HepG2 (cell line): ENCODE data around the gene ZBTB43. TPM values are rescaled to one million over a fixed set of nuclear protein-coding genes. Genes with fewer than 3 reads are reported as not detected.

Experiments used
- ARHGAP35 ChIP-seq: sonication (generic); formaldehyde crosslinking; IDR thresholded peaks from 2 replicates; pipeline ENCODE4 v1.9.0; 2022; ENCODE audit warnings: mild to moderate bottlenecking, inconsistent platforms, moderate library complexity, missing genetic modification reagents, borderline replicate concordance
- CCDC6 ChIP-seq: sonication (generic); formaldehyde crosslinking; IDR thresholded peaks from 2 replicates; pipeline ENCODE4 v1.8.1; 2022; ENCODE audit warnings: mild to moderate bottlenecking, missing genetic modification reagents, moderate library complexity
- ELK4 ChIP-seq: sonication (generic); formaldehyde crosslinking; IDR thresholded peaks from 2 replicates; pipeline ENCODE4 v1.9.0; 2021; ENCODE audit warnings: missing genetic modification reagents, borderline replicate concordance
- ETV6 ChIP-seq: sonication (generic); formaldehyde crosslinking; conservative IDR thresholded peaks from 2 replicates; pipeline ENCODE4 v1.4.0; 2020; ENCODE audit warnings: missing genetic modification reagents
- JUND ChIP-seq: sonication (generic); formaldehyde crosslinking; IDR thresholded peaks from 2 replicates; pipeline ENCODE4 v1.8.0; 2022; ENCODE audit warnings: mild to moderate bottlenecking, missing genetic modification reagents
- KLF9 ChIP-seq: IDR thresholded peaks from 2 replicates; pipeline ENCODE4 v1.6.1; 2016; ENCODE audit warnings: low read depth
- MAZ ChIP-seq, 2 experiments: sonication (generic) in 1 of 2; formaldehyde crosslinking in 1 of 2; IDR thresholded peaks; 2 replicates each; pipeline versions ENCODE4 v1.5.0 to v1.6.1; 2012 to 2020; ENCODE audit warnings: low read depth in 2 of 2, mild to moderate bottlenecking in 2 of 2, borderline replicate concordance in 1 of 2, improper control_type of control experiment in 1 of 2, low read length in 1 of 2, missing genetic modification reagents in 1 of 2, moderate library complexity in 1 of 2
- MTERF4 ChIP-seq: sonication (generic); formaldehyde crosslinking; IDR thresholded peaks from 2 replicates; pipeline ENCODE4 v1.8.0; 2023; ENCODE audit warnings: mild to moderate bottlenecking, missing genetic modification reagents
- NFE2 ChIP-seq: sonication (generic); formaldehyde crosslinking; IDR thresholded peaks from 2 replicates; pipeline ENCODE4 v1.4.0; 2020; ENCODE audit warnings: missing genetic modification reagents
- NFKBIZ ChIP-seq: IDR thresholded peaks from 2 replicates; pipeline ENCODE4 v1.6.1; 2018; ENCODE audit warnings: missing genetic modification reagents, missing compliant biosample characterization
- PAX8 ChIP-seq: sonication (generic); formaldehyde crosslinking; IDR thresholded peaks from 2 replicates; pipeline ENCODE4 v1.8.0; 2022; ENCODE audit warnings: mild to moderate bottlenecking, missing genetic modification reagents, borderline replicate concordance
- RXRB ChIP-seq: IDR thresholded peaks from 2 replicates; pipeline ENCODE4 v1.6.1; 2016; ENCODE audit warnings: borderline replicate concordance, missing genetic modification reagents, missing compliant biosample characterization
- SETDB1 ChIP-seq: sonication (generic); formaldehyde crosslinking; IDR thresholded peaks from 2 replicates; pipeline ENCODE4 v1.5.1; 2020; ENCODE audit warnings: missing genetic modification reagents, mild to moderate bottlenecking, borderline replicate concordance
- ZC3H13 ChIP-seq: sonication (generic); formaldehyde crosslinking; IDR thresholded peaks from 2 replicates; pipeline ENCODE4 v1.8.1; 2023; ENCODE audit warnings: mild to moderate bottlenecking, missing genetic modification reagents, moderate library complexity
- ZMAT3 ChIP-seq: sonication (generic); formaldehyde crosslinking; conservative IDR thresholded peaks from 2 replicates; pipeline ENCODE4 v1.7.0; 2021; ENCODE audit warnings: missing genetic modification reagents
- ZNF343 ChIP-seq: sonication (generic); formaldehyde crosslinking; IDR thresholded peaks from 2 replicates; pipeline ENCODE4 v1.4.0; 2020; ENCODE audit warnings: mild to moderate bottlenecking, missing genetic modification reagents
- ZNF510 ChIP-seq: sonication (generic); formaldehyde crosslinking; IDR thresholded peaks from 2 replicates; pipeline ENCODE4 v1.4.0; 2020; ENCODE audit warnings: low read depth, mild to moderate bottlenecking, missing genetic modification reagents
- ZNF563 ChIP-seq: sonication (generic); formaldehyde crosslinking; IDR thresholded peaks from 2 replicates; pipeline ENCODE4 v1.8.0; 2022; ENCODE audit warnings: mild to moderate bottlenecking, moderate library complexity, missing genetic modification reagents
- polyA plus RNA-seq, 8 experiments: library from polyadenylated mRNA; depleted of rRNA in 3 of 8; stranded (reverse) in 7 of 8; unstranded in 1 of 8; fragments of >200 nt; fragmentation: Illumina TruSeq in 4 of 8; extraction: Trizol in 4 of 8; gene quantifications; 2 replicates each; pipeline versions ENCODE4 v1.2.1 to v1.2.3, GENCODE V29; 2011 to 2016; ENCODE audit warnings: low read depth in 4 of 8, missing spikeins in 1 of 8, mixed read lengths in 1 of 8; ENCODE audit not compliant: insufficient read depth in 1 of 8
- total RNA-seq, 5 experiments: library from RNA; depleted of rRNA; stranded (reverse); fragments of >200 nt; fragmentation: Illumina TruSeq; extraction: Trizol; gene quantifications; 2 replicates each; pipeline ENCODE4 v1.2.3, GENCODE V29; 2016; ENCODE audit warnings: low read depth in 1 of 5
- TF ChIP-seq, protein P1 (sequence below): sonication (generic); formaldehyde crosslinking; IDR thresholded peaks from 2 replicates; pipeline ENCODE4 v1.4.0; 2020; ENCODE audit warnings: missing genetic modification reagents
- TF ChIP-seq, protein P2 (sequence below): sonication (generic); formaldehyde crosslinking; IDR thresholded peaks from 2 replicates; pipeline ENCODE4 v1.4.0; 2020; ENCODE audit warnings: missing genetic modification reagents, borderline replicate concordance

ZBTB43 gene
- total and polyA plus RNA-seq, 2 of the 13 experiments (the other 11 are each of a cell fraction or from before 2014, with no cell fraction given) = 7.1 to 31.4 TPM

DNA sequence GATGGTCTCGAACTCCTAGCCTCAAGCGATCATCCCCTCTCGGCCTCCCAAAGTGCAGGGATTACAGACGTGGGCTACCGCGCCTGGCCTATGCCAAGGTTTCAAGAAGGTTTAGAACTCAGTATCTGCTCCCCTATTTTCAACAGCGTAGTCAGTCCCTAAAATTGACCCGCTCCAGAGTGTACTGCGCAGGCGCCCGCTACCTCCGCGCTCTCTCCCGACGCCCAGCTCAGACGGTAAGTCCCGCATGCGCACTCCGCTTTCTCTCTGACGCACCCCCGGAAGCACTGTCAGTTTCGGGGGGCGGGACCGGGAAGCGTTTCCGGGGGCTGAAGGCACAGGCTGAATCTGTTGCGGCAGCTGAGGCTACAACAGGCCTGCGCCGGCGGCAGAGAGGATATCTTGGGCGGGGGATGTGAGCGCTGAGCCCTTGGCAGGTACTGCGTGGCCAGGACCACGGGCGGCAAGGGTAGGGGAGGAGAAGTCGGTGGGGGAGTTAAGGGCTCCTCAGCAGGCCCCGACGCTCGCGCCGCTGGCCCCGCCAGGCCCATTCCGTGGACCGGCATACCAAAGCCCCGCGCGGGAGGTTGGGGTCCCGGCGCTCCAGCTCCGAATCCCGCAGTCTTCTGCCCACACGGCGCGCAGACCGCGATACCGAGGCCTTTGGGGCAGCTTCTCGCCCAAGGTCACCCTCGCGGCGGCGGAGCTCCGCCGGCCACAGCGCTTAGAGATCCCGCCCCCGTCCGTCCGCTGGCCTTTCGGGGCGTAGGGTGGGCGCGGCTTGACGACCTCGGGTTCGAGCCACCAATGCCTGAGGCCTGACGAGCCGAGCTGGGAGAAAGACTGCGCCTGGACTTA lies at the start of gene ZBTB43 (continued):
- TF ChIP-seq, protein P1, sequence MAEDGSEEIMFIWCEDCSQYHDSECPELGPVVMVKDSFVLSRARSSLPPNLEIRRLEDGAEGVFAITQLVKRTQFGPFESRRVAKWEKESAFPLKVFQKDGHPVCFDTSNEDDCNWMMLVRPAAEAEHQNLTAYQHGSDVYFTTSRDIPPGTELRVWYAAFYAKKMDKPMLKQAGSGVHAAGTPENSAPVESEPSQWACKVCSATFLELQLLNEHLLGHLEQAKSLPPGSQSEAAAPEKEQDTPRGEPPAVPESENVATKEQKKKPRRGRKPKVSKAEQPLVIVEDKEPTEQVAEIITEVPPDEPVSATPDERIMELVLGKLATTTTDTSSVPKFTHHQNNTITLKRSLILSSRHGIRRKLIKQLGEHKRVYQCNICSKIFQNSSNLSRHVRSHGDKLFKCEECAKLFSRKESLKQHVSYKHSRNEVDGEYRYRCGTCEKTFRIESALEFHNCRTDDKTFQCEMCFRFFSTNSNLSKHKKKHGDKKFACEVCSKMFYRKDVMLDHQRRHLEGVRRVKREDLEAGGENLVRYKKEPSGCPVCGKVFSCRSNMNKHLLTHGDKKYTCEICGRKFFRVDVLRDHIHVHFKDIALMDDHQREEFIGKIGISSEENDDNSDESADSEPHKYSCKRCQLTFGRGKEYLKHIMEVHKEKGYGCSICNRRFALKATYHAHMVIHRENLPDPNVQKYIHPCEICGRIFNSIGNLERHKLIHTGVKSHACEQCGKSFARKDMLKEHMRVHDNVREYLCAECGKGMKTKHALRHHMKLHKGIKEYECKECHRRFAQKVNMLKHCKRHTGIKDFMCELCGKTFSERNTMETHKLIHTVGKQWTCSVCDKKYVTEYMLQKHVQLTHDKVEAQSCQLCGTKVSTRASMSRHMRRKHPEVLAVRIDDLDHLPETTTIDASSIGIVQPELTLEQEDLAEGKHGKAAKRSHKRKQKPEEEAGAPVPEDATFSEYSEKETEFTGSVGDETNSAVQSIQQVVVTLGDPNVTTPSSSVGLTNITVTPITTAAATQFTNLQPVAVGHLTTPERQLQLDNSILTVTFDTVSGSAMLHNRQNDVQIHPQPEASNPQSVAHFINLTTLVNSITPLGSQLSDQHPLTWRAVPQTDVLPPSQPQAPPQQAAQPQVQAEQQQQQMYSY (CRISPR knock-in tag) = no peak
- peak; percentile 62; the same call in 1 of the 2 replicates for TF ChIP-seq ZMAT3 (CRISPR knock-in tag)
- no peak for TF ChIP-seq PAX8 (CRISPR knock-in tag)
- TF ChIP-seq ZC3H13 (CRISPR knock-in tag) = peak; percentile 65; the same call in 1 of the 2 replicates
- peak; percentile 78; the same call in 1 of the 2 replicates for TF ChIP-seq KLF9 (CRISPR knock-in tag)
- peak; percentile 97 for TF ChIP-seq ZNF563 (CRISPR knock-in tag)
- 0 out of 2 replicates have a peak, but pooled peaks have one; percentile 38 for TF ChIP-seq ELK4 (CRISPR knock-in tag)
- TF ChIP-seq ARHGAP35 = peak; percentile 25; the same call in 1 of the 2 replicates
- no peak; the same call in 1 of the 2 replicates for TF ChIP-seq ETV6 (CRISPR knock-in tag)
- 0 out of 2 replicates have a peak, but pooled peaks have one; percentile 30 for TF ChIP-seq ZNF343
- TF ChIP-seq NFKBIZ (CRISPR knock-in tag) = no peak
- 0 out of 2 replicates have a peak, but pooled peaks have one; percentile 61 for TF ChIP-seq ZNF510 (CRISPR knock-in tag)
- TF ChIP-seq NFE2 (CRISPR knock-in tag) = no peak
- TF ChIP-seq RXRB (CRISPR knock-in tag) = no peak; the same call in 1 of the 2 replicates
- no peak for TF ChIP-seq CCDC6 (CRISPR knock-in tag)
- TF ChIP-seq, protein P2, sequence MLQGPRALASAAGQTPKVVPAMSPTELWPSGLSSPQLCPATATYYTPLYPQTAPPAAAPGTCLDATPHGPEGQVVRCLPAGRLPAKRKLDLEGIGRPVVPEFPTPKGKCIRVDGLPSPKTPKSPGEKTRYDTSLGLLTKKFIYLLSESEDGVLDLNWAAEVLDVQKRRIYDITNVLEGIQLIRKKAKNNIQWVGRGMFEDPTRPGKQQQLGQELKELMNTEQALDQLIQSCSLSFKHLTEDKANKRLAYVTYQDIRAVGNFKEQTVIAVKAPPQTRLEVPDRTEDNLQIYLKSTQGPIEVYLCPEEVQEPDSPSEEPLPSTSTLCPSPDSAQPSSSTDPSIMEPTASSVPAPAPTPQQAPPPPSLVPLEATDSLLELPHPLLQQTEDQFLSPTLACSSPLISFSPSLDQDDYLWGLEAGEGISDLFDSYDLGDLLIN (CRISPR knock-in tag) = no peak
- peak; percentile 50; the same call in 1 of the 2 replicates for TF ChIP-seq JUND
- peak; percentile 88 for TF ChIP-seq MTERF4 (CRISPR knock-in tag)
- peak; percentile 99 for TF ChIP-seq MAZ (IDR thresholded peaks at IDR 0.05; ENCODE audit: borderline replicate concordance, low read depth, low read length)
- peak; percentile 99 for TF ChIP-seq MAZ (CRISPR knock-in tag; IDR thresholded peaks at IDR 0.05; ENCODE audit: low read depth)
- no peak for TF ChIP-seq SETDB1 (CRISPR knock-in tag)
